ENCODE measurements around the gene CCDC33. TPM values are rescaled to one million over a fixed set of nuclear protein-coding genes. Genes with fewer than 3 reads are reported as not detected.

The CCDC33 gene
- total RNA-seq, 1 donor from 2014 or later, result 4.2 TPM

DNA sequence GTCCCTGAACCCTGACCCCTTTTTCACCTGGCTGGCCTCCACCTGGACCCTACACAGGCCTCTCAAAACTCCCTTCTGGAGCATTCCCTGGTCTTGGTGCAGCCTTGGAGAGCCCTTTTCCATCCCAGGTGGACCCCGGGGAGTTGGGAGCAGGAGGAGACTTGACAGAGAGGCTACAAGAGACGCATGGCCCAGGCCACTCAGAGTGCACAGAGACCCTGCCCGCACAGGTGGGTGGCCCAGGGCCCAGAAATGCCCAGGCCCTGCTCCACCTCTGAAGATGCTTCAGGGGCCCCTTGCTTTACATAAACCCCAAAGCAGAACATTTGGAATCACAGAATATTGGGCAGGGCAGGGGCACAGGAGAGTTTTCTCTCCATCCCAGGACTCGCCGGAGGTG is 97.0 kb downstream of the CCDC33 start:
- TF ChIP-seq, protein P1, sequence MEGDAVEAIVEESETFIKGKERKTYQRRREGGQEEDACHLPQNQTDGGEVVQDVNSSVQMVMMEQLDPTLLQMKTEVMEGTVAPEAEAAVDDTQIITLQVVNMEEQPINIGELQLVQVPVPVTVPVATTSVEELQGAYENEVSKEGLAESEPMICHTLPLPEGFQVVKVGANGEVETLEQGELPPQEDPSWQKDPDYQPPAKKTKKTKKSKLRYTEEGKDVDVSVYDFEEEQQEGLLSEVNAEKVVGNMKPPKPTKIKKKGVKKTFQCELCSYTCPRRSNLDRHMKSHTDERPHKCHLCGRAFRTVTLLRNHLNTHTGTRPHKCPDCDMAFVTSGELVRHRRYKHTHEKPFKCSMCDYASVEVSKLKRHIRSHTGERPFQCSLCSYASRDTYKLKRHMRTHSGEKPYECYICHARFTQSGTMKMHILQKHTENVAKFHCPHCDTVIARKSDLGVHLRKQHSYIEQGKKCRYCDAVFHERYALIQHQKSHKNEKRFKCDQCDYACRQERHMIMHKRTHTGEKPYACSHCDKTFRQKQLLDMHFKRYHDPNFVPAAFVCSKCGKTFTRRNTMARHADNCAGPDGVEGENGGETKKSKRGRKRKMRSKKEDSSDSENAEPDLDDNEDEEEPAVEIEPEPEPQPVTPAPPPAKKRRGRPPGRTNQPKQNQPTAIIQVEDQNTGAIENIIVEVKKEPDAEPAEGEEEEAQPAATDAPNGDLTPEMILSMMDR (IDR thresholded peaks at IDR 0.05; ENCODE audit: unreplicated experiment), result no peak
- no peak overlapping the region for H3K4me3 Mint-ChIP-seq
- H3K36me3 Mint-ChIP-seq, result no peaks in the 10 kb centered on the region
- no peaks in the 10 kb centered on the region for H3K4me1 Mint-ChIP-seq
- H3K9me3 Mint-ChIP-seq, result no peaks in the 10 kb centered on the region
- H3K27ac Mint-ChIP-seq, result no peak overlapping the region
- no peaks in the 10 kb centered on the region for H3K27me3 Mint-ChIP-seq (ENCODE audit: low read depth)
- no peak for DNase-seq (ENCODE audit: low spot score in 2 of 2, unreplicated experiment in 2 of 2)

DNA sequence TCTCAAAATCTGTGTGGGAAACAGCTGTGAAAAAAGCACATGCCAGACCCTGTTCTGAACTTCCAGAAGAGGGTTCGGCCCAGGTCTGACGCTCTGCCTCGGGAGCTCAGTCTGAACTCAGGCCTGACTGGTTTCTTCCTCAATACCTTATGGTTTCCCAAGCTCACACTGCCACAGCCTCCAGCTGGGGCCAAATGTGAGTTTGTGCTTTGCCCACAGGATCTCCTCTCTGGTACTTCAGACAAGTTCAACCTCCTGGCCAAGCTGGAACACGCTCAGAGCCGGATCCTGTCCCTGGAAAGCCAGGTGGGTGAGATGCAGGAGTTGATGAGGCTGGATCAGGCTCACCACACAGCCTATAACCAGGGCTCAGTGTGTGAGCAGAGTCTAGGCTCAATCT is 97.5 kb downstream of the CCDC33 start:
- no peak for DNase-seq (ENCODE audit: low spot score in 2 of 2, unreplicated experiment in 2 of 2)
- Mint-ChIP-seq H3K36me3 (no peaks in the 10 kb centered on the region), H3K4me1 (no peaks in the 10 kb centered on the region), H3K9me3 (no peaks in the 10 kb centered on the region), H3K27me3 (ENCODE audit: low read depth) (no peaks in the 10 kb centered on the region), H3K4me3 (no peak overlapping the region), H3K27ac (no peak overlapping the region)
- TF ChIP-seq, protein P1 (IDR thresholded peaks at IDR 0.05; ENCODE audit: unreplicated experiment), result no peak

DNA sequence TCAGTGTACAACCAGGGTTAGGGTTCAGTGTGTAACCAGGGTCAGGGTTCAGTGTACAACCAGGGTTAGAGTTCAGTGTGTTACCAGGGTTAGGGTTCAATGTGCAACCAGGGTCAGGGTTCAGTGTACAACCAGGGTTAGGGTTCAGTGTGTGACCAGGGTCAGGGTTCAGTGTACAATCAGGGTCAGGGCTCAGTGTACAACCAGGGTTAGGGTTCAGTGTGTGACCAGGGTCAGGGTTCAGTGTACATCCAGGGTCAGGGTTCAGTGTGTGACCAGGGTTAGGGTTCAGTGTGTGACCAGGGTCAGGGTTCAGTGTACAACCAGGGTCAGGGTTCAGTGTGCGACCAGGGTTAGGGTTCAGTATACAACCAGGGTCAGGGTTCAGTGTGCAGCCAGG is 98.0 kb downstream of the CCDC33 start:
- TF ChIP-seq, protein P1 (IDR thresholded peaks at IDR 0.05; ENCODE audit: unreplicated experiment), result no peak
- Mint-ChIP-seq H3K27me3 (ENCODE audit: low read depth) (no peaks in the 10 kb centered on the region), H3K36me3 (no peaks in the 10 kb centered on the region), H3K4me3 (no peak overlapping the region), H3K9me3 (no peaks in the 10 kb centered on the region), H3K27ac (no peak overlapping the region), H3K4me1 (no peaks in the 10 kb centered on the region)
- DNase-seq (ENCODE audit: low spot score in 2 of 2, unreplicated experiment in 2 of 2), result no peak

DNA sequence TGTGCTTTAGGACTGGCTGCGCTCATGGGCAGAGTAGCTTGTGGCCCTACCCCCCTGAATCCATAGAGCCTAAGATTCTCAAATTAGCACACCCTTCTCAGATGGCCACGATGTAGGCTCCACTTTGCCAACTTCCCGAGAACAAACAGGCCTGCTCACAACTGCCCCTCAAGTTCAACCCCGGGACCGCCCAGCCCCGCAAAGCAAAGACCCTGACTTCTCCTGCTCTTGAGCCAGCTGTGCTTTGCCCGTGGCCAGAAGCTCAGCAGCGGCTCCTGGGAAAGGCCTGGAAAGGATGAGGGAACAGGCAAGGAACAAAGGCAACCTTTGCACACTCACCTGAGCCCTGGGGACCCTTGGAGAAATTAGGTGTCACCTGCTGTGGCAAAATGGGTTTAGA is 99.3 kb downstream of the CCDC33 start:
- Mint-ChIP-seq H3K4me3 (no peak overlapping the region), H3K36me3 (no peaks in the 10 kb centered on the region), H3K4me1 (no peaks in the 10 kb centered on the region), H3K9me3 (no peaks in the 10 kb centered on the region), H3K27me3 (ENCODE audit: low read depth) (no peaks in the 10 kb centered on the region), H3K27ac (no peak overlapping the region)
- TF ChIP-seq, protein P1 (IDR thresholded peaks at IDR 0.05; ENCODE audit: unreplicated experiment), result no peak
- DNase-seq (ENCODE audit: low spot score in 2 of 2, unreplicated experiment in 2 of 2), result no peak

DNA sequence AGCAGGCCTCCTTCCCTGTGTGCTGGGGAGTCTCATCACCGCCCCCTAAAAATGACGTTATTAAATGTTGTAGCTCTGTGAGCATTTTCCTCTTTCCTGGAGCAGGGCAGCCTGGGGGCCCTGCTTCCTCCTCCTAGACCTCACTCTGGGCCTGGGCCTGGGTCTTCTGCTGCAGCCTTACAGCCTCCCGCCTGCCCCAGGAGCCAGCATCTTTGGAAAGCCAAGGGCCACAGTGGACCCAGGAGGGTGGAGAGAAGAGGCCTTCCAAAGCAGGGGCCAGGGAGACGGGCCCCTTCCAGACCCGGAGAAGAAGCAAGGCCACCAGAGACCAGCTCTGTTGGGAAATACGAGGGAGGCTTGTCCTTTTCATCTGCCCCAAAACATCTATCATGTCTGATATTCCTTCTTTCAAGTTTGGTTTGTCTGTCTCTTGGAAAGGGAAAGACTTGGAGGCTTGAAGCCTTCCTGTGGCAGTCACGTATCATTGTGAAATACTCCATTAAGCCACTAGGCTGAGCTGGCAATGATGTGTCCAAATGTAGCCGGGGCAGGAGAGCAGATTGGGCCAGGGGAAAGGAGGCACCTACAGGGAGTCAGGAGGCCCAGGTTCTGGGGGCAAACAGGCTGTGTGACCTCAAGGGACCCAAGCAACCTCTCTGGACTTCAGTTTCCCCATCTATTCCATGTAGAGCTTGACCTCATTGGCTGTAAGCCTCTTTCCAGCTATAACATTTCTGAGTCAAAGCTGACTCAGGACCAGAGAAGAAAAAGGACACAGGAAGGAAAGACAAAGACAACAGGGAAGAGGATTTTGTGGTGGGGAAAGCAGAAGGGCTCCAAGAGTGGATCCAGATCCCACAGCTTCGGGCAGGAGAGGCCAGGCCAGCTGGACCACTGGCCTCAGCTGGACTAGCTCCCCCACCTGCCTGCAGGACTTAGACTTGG is 100.2 kb downstream of the CCDC33 start:
- H3K4me1 Mint-ChIP-seq, result no peaks in the 10 kb centered on the region
- TF ChIP-seq, protein P1 (IDR thresholded peaks at IDR 0.05; ENCODE audit: unreplicated experiment), result no peak
- no peaks in the 10 kb centered on the region for H3K27me3 Mint-ChIP-seq (ENCODE audit: low read depth)
- H3K4me3 Mint-ChIP-seq, result no peak overlapping the region
- no peak for DNase-seq (ENCODE audit: low spot score in 2 of 2, unreplicated experiment in 2 of 2)
- H3K9me3 Mint-ChIP-seq, result no peaks in the 10 kb centered on the region
- H3K36me3 Mint-ChIP-seq, result no peaks in the 10 kb centered on the region
- H3K27ac Mint-ChIP-seq, result no peak overlapping the region

Data from mesothelial cell of epicardium (in vitro differentiated cells).